ENCODE results near the gene ENOX2.

- TF ChIP-seq CTCF (IDR thresholded peaks at IDR 0.05) (no peak), POLR2AphosphoS5 (IDR thresholded peaks at IDR 0.05) (no peak)
These were observed 74.4 kb downstream of the ENOX2 start for GRCh38 chrX:130828641-130829040.
